ENCODE measurements around the gene CREB3L2.

The CREB3L2 gene

DNA sequence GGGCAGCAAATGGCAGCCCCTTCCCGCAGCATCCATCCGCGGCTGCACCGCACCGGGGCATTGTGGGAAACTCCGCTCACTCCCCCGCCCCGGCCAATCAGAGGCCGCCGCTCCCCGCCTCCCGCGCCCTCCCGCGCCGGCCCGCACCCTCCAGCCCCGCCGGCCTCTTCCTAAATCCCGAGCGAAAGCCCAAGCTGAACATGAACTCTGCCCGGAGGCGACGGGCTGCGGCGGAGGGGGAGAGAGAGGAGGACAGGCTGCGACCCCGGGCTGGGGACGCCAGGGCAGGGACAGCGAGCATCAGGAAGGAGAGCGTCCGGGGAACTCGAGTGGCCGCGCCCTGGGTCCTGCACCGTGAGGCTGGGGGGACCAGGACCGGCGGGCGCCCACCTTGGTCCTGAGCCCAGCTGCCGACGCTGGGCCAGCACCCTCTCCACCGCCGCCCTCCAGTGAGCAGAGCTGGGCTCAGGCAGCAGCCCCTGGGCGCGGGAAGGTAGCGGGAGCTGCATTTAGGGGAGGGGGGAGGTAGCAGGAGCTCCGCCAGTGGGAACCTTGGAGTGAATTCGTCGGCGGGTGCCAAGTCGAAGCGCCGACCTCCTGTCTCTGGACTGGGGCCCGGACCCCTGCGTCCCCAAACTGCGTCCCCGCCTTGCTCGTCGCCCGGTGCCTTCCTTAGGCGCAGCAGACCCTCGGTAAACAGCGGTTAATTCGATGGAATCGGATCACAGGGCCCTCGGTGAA lies 154.9 kb downstream of the CREB3L2 start, which contains the start of gene DGKI:
DGKI (minus strand) TSS at position 148 of the 741 bp plus-strand sequence.
- peaks cover 27% of the 10 kb centered on the region for H3K27me3 ChIP-seq
- no peaks in the 10 kb centered on the region for H3K4me1 ChIP-seq
- no peaks in the 10 kb centered on the region for H3K9me3 ChIP-seq
- peak within 1 kb of the TSS; percentile 59 for H3K4me3 ChIP-seq (ENCODE audit: low read depth, low read length)
- peak; percentile 73 for DNase-seq
- H3K36me3 ChIP-seq = no peaks in the 10 kb centered on the region
- TF ChIP-seq, protein P1, sequence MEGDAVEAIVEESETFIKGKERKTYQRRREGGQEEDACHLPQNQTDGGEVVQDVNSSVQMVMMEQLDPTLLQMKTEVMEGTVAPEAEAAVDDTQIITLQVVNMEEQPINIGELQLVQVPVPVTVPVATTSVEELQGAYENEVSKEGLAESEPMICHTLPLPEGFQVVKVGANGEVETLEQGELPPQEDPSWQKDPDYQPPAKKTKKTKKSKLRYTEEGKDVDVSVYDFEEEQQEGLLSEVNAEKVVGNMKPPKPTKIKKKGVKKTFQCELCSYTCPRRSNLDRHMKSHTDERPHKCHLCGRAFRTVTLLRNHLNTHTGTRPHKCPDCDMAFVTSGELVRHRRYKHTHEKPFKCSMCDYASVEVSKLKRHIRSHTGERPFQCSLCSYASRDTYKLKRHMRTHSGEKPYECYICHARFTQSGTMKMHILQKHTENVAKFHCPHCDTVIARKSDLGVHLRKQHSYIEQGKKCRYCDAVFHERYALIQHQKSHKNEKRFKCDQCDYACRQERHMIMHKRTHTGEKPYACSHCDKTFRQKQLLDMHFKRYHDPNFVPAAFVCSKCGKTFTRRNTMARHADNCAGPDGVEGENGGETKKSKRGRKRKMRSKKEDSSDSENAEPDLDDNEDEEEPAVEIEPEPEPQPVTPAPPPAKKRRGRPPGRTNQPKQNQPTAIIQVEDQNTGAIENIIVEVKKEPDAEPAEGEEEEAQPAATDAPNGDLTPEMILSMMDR (IDR thresholded peaks at IDR 0.05; ENCODE audit: low read depth, low read length) = no peak

DNA sequence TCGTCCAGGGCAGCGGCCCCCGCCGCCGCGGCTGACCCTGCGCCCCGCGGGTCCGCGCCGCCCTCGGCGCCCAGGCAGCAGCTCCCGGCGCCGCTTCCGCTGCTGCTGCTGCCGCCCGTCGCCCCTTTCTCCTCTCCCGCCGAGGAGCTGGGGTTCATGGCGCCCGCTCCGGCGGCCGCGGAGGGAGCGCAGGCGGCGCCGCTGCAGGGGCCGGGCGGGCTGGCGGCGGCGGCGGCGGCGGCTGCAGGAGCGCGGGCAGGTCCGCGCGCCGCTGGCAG lies 155.4 kb downstream of the CREB3L2 start:
- Histone ChIP-seq H3K9me3 (no peaks in the 10 kb centered on the region), H3K4me1 (no peaks in the 10 kb centered on the region), H3K27me3 (peaks cover 27% of the 10 kb centered on the region), H3K4me3 (ENCODE audit: low read depth, low read length) (peak overlapping the region; percentile 59), H3K36me3 (no peaks in the 10 kb centered on the region)
- TF ChIP-seq, protein P1 (IDR thresholded peaks at IDR 0.05; ENCODE audit: low read depth, low read length) = no peak
- DNase-seq = no peak

DNA sequence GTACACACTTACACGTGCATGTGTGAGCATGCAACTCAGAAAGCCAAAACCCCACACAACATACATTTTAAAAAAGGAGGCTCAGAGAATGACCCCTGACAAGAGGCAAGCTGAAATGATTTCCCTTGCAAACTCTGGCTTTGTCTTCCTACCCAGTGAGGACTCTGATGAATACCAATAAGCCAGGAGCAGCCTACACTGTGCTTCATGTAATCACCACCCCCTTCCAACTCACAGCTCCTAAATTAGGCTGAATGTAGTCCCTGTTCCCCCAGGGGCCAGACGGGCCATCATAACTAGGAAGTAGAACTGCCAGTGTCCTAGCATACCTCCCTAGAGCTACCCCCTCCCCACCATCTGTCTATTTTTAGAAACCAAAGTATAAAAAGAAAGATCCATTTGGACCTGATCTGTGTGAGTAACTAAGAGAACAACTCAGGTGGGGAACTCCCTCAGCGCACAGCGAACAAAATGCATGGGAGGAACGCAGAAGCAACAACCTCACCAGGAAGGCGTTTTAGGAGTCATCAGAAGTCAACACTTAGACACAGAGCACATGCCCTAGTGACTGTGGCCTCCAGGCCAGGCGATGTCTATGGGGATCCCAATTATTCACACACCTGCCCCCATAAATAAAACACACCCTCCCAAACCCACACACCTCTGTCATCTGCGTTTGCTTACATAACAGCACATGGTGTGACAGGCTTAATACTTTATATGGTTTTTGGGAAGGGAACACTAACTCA lies 157.0 kb downstream of the CREB3L2 start:
- Histone ChIP-seq H3K27me3 (peaks cover 27% of the 10 kb centered on the region), H3K4me1 (no peaks in the 10 kb centered on the region), H3K9me3 (no peaks in the 10 kb centered on the region), H3K36me3 (no peaks in the 10 kb centered on the region), H3K4me3 (ENCODE audit: low read depth, low read length) (no peak overlapping the region)
- DNase-seq = no peak
- TF ChIP-seq, protein P1 (IDR thresholded peaks at IDR 0.05; ENCODE audit: low read depth, low read length) = no peak

DNA sequence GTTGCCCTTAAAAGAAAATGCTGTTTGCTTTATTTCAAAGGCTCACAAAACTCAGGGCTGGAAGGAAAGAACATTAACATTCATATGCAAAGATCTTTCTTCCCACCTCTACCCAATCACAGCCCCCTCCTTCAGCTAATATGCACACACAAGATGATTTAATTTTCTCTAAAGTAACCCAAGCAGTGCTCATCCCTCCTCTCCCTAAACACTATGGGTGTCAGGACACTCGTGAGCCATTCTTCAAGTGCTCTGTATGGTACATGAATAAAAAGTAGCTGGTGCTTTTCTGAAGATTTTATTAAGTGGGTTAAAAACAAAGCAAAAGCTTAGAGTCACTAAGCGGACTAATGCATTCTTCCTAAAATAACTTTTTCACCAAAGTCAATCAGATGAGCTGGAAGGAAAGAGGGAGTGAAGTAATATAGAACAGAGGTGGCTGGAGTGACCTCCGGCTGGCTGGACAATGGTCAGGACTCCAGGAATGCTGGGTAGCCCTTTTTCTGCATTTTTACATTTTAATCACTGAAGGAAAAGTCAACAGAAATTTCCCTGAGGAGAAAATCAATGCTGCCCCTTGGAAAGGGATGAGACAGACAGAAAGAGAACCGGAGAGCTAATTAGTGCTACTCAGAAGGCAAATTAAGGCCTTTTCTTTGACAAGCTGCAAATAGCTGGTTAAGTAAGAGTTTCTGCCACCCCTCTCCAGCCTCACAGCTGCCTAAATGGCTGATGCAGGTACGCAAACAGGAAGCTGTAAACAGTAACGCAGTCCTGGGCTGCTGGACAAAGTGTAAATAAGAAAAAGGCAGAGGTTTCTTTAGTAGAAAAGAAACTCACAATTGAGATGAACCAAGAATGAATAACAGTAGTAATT lies 161.7 kb downstream of the CREB3L2 start:
- no peak overlapping the region for H3K4me3 ChIP-seq (ENCODE audit: low read depth, low read length)
- H3K4me1 ChIP-seq = no peaks in the 10 kb centered on the region
- TF ChIP-seq, protein P1 (IDR thresholded peaks at IDR 0.05; ENCODE audit: low read depth, low read length) = no peak
- H3K9me3 ChIP-seq = no peaks in the 10 kb centered on the region
- DNase-seq = no peak
- no peaks in the 10 kb centered on the region; the same call in 1 of the 2 replicates for H3K27me3 ChIP-seq
- H3K36me3 ChIP-seq = no peaks in the 10 kb centered on the region

DNA sequence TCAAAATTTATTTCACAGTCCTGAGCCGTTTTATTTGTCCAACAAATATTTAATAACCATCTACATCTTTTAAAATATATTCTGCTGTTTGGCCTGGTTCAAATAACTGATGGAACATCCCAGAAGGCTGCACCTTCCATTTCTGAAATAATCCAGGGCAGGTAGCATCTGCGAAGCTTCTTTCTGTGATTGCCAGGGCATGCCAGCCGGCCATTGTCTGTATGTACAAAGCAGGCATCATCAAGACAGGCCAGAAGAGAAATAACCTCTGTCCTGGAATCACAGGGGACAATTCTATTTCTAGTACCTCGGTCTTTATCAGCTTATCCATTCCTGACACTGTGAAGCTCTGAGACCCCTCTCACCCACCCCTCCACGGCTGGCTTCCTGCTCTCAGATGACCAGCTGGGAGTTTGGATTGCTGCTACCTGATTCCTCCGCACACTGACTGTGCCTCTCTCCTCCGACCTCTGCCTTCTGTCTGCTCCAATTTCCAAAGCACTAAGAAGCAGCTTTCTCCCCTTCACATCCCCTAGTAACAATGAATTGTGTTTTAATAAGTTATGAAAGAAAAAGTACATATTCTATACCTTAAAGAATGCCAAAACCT lies 163.1 kb downstream of the CREB3L2 start:
- no peak for DNase-seq
- no peaks in the 10 kb centered on the region for H3K36me3 ChIP-seq

More for the DNA sequence above, 163.1 kb downstream of the CREB3L2 start:
- Histone ChIP-seq H3K4me1 (no peaks in the 10 kb centered on the region), H3K9me3 (no peaks in the 10 kb centered on the region), H3K27me3 (no peaks in the 10 kb centered on the region), H3K4me3 (ENCODE audit: low read depth, low read length) (no peak overlapping the region)
- TF ChIP-seq, protein P1 (IDR thresholded peaks at IDR 0.05; ENCODE audit: low read depth, low read length) = no peak
